ENCODE data around the gene CDK4. TPM values are rescaled to one million over a fixed set of nuclear protein-coding genes. Genes with fewer than 3 reads are reported as not detected.

The CDK4 gene
- total and polyA plus RNA-seq, 4 donors = 69.7 to 115 (median 89.9) TPM

Other genes starting within 250 kb of the CDK4 start
- gene DDIT3, start 231.8 kb downstream of the CDK4 start, total RNA-seq = 10 to 100 TPM; 31.0 to 34.7 TPM
- gene DDIT3, start 231.8 kb downstream of the CDK4 start, polyA plus RNA-seq = 10 to 100 TPM; 68.1 to 74.7 TPM
- 100 to 1,000 TPM in 1 of 2 donors, 10 to 100 TPM in 1; 26.0 to 132 TPM for gene MBD6, start 229.5 kb downstream of the CDK4 start, total RNA-seq
- gene MBD6, start 229.5 kb downstream of the CDK4 start, polyA plus RNA-seq = 10 to 100 TPM; 36.7 to 42.4 TPM
- gene DCTN2, start 205.1 kb downstream of the CDK4 start, total RNA-seq = 10 to 100 TPM; 78.3 to 90.1 TPM
- gene DCTN2, start 205.1 kb downstream of the CDK4 start, polyA plus RNA-seq = 100 to 1,000 TPM in 1 of 2 donors, 10 to 100 TPM in 1; 60.0 to 110 TPM
- under 1 TPM; 0.21 to 0.34 TPM for gene KIF5A, start 202.3 kb downstream of the CDK4 start, total RNA-seq
- gene KIF5A, start 202.3 kb downstream of the CDK4 start, polyA plus RNA-seq = under 1 TPM; 0.05 to 0.06 TPM
- 10 to 100 TPM; 19.3 to 42.2 TPM for gene PIP4K2C, start 161.1 kb downstream of the CDK4 start, total RNA-seq
- gene PIP4K2C, start 161.1 kb downstream of the CDK4 start, polyA plus RNA-seq = 10 to 100 TPM; 13.7 to 22.3 TPM
- 10 to 100 TPM; 26.6 to 40.1 TPM for gene DTX3, start 147.5 kb downstream of the CDK4 start, total RNA-seq
- 10 to 100 TPM; 13.9 to 23.2 TPM for gene DTX3, start 147.5 kb downstream of the CDK4 start, polyA plus RNA-seq
- 10 to 100 TPM; 12.3 to 23.0 TPM for gene ARHGEF25, start 140.9 kb downstream of the CDK4 start, total RNA-seq
- gene ARHGEF25, start 140.9 kb downstream of the CDK4 start, polyA plus RNA-seq = 10 to 100 TPM in 1 of 2 donors, 1 to 10 TPM in 1; 7.8 to 10.4 TPM
- gene B4GALNT1, start 119.1 kb downstream of the CDK4 start, total RNA-seq = 1 to 10 TPM in 1 of 2 donors, under 1 TPM in 1; 0.51 to 2.5 TPM
- gene B4GALNT1, start 119.1 kb downstream of the CDK4 start, polyA plus RNA-seq = under 1 TPM; 0.53 to 0.93 TPM
- gene OS9, start 58.2 kb downstream of the CDK4 start, total RNA-seq = 100 to 1,000 TPM; 174 to 324 TPM
- gene OS9, start 58.2 kb downstream of the CDK4 start, polyA plus RNA-seq = 100 to 1,000 TPM; 144 to 356 TPM
- 1 to 10 TPM; 1.5 to 4.8 TPM for gene AGAP2, start 13.6 kb downstream of the CDK4 start, total RNA-seq
- 1 to 10 TPM; 1.4 to 4.4 TPM for gene AGAP2, start 13.6 kb downstream of the CDK4 start, polyA plus RNA-seq
- gene TSPAN31, start 7.3 kb downstream of the CDK4 start, total RNA-seq = 10 to 100 TPM; 37.4 to 61.1 TPM
- gene TSPAN31, start 7.3 kb downstream of the CDK4 start, polyA plus RNA-seq = 10 to 100 TPM; 32.4 to 54.9 TPM
- gene MARCHF9, start 2.8 kb upstream of the CDK4 start, total RNA-seq = 10 to 100 TPM; 12.1 to 23.2 TPM
- 10 to 100 TPM; 13.7 to 31.1 TPM for gene MARCHF9, start 2.8 kb upstream of the CDK4 start, polyA plus RNA-seq
- gene CYP27B1, start 14.8 kb upstream of the CDK4 start, total RNA-seq = 1 to 10 TPM; 2.9 to 4.3 TPM
- gene CYP27B1, start 14.8 kb upstream of the CDK4 start, polyA plus RNA-seq = 1 to 10 TPM; 1.7 to 5.8 TPM
- gene METTL1, start 19.8 kb upstream of the CDK4 start, total RNA-seq = 10 to 100 TPM in 1 of 2 donors, 1 to 10 TPM in 1; 2.8 to 29.5 TPM
- 10 to 100 TPM; 33.7 to 35.5 TPM for gene METTL1, start 19.8 kb upstream of the CDK4 start, polyA plus RNA-seq
- 10 to 100 TPM in 1 of 2 donors, 1 to 10 TPM in 1; 7.6 to 11.5 TPM for gene EEF1AKMT3, start 20.3 kb upstream of the CDK4 start, total RNA-seq
- 1 to 10 TPM; 3.6 to 4.2 TPM for gene EEF1AKMT3, start 20.3 kb upstream of the CDK4 start, polyA plus RNA-seq
- gene TSFM, start 30.5 kb upstream of the CDK4 start, total RNA-seq = 10 to 100 TPM; 17.1 to 28.0 TPM
- 10 to 100 TPM; 23.9 to 40.0 TPM for gene TSFM, start 30.5 kb upstream of the CDK4 start, polyA plus RNA-seq
- 1 to 10 TPM; 8.1 to 9.7 TPM for gene AVIL, start 66.4 kb upstream of the CDK4 start, total RNA-seq
- 10 to 100 TPM in 1 of 2 donors, 1 to 10 TPM in 1; 4.3 to 11.7 TPM for gene AVIL, start 66.4 kb upstream of the CDK4 start, polyA plus RNA-seq
- 100 to 1,000 TPM; 162 to 179 TPM for gene CTDSP2, start 94.4 kb upstream of the CDK4 start, total RNA-seq
- gene CTDSP2, start 94.4 kb upstream of the CDK4 start, polyA plus RNA-seq = 100 to 1,000 TPM in 1 of 2 donors, 10 to 100 TPM in 1; 46.8 to 104 TPM
- gene ATP23, start 189.3 kb upstream of the CDK4 start, total RNA-seq = 1 to 10 TPM; 3.6 to 5.7 TPM
- gene ATP23, start 189.3 kb upstream of the CDK4 start, polyA plus RNA-seq = 1 to 10 TPM; 6.1 to 6.9 TPM